Fibroblast of upper back skin (primary cell): Measurements from ENCODE around the gene PIGK.
A peak's percentile ranks its signal among the peaks of the same experiment; 100 is the strongest.
"Not testable (repeated sequence)": the region's sequence is repeated elsewhere in the genome, so short reads cannot be mapped to it uniquely, and the experiment has no call there.

Experiments used
- DNase-seq: peaks from one replicate; pipeline ENCODE4 v3.0.0-alpha.2; 2013

PIGK gene

DNA sequence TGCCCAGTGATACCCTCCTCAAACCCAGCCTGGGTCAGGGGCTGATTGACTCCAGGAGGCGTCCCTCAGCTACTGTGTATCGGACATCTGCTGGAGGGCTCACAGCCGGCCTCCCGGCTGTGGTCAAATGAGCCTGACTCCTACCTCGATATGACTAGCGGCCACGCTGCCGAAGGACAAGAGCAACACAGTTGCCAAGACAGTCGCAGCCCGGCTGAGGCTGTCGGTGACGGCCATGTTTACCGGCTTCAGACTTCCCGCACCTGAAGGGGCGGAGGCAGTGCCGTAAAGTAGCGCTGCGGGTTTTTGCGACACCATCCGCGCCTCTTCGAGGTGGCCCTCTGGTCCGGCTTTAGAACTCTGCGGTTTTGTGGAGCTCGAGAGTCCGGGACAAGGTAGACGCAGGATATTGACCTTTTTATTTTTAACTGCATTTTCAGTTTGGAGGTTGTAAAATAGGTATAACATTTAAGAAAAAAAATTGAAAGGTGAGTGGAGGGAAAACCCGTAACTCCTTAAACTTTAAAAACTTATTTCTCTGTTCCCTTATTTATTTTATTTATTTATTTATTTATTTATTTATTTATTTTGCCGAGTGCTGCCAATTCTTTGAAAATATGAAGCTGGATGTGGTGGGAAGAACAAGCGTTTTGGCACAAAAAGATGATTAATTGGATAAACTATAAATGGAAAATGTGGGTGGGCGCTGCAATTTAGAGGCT, at the start of gene PIGK:
Gene PIGK (minus strand): TSS at position 265 of the 722 bp plus-strand sequence. CDS start 28 bp downstream, at position 237.
- DNase-seq = peak; percentile 84

DNA sequence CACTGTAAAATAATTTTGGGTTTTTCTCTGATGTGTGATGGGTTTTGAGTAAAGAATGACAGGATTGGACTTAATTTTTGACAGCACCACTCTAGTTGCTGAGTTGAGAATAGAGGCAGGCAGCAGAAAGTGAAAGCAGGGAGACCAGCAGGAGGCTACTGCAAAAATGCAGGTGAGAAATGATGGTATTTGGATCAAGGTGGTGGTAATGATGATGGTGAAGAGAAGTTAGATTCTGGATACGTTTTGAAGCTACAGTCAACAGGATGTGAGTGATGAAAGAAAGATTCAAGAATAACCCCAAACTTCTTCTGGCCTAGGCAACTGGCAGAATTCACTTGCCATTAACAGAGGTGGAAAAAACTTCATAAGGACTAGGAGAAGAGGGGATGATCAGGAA, 47.8 kb upstream of the PIGK start:
- DNase-seq = no peak

- no peak for DNase-seq
Measured at GRCh38 chr1:77265180-77265579, 46.0 kb upstream of the PIGK start.

DNA sequence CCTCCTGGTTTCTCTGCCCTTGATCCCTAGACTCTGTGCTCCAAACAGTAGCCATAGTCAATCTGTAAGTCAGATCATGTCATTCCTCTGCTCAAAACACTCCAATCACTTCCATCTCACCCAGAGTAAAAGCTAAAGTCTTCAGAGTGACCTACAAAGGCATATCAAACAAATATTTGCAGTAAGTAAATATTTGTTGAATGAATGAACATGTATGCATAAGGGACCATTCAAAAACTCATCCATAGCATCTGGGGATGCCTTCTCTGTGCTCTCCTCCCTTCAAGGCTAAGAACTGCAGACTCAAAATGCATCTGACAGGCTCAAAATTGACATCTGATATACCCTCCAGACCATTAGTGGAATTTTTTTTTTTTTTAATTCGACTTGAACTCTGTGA, 44.5 kb upstream of the PIGK start:
- DNase-seq = no peak

- no peak for DNase-seq
Measured at GRCh38 chr1:77253211-77253610, 34.0 kb upstream of the PIGK start.

GRCh38 chr1:77250126-77250525, 30.9 kb upstream of the PIGK start:
- DNase-seq = no peak

- no peak for DNase-seq
Measured at GRCh38 chr1:77245830-77246229, 26.6 kb upstream of the PIGK start.

GRCh38 chr1:77239311-77239710, 20.1 kb upstream of the PIGK start:
- no peak for DNase-seq

GRCh38 chr1:77238462-77238861, 19.2 kb upstream of the PIGK start:
- DNase-seq = no peak

DNA sequence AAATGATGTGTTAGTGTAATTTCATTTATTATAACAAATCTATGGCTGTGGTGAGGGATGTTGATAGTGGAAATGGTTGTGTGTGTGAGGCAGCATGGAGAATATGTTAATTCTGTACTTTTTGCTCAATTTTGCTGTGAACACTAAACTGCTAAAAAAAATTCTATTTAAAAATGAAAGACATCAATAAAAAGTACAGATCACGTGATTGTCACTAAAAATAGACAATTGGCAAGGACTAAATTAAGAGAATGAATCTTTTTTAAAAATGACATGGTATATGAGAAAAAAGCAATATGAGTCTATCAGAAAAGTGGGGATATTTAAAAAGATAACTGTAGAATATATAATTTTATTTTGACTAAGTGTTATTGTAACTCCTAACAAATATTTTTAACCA, 15.7 kb upstream of the PIGK start:
- DNase-seq = no peak

DNA sequence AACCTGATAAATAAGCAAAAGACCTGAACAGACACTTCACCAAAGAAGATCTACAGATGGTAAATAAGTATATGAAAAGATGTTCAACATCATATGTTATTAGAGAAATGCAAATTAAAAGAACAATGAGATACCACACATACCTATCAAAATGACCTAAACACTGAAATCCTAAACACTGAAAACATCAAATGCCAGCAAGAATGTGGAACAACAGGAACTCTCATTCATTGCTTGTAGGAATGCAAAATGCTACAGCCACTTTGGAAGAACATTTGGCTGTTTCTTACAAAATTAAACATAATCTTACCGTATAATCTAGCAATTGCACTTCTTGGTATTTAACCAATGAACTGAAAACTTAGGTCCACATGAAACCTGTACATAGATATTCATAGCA, 14.9 kb upstream of the PIGK start:
- no peak for DNase-seq

GRCh38 chr1:77232829-77233228, 13.6 kb upstream of the PIGK start:
- DNase-seq = no peak

- DNase-seq = peak; percentile 9
Measured at GRCh38 chr1:77230051-77230450, 10.8 kb upstream of the PIGK start.

- DNase-seq = no peak
Measured at GRCh38 chr1:77228836-77229235, 9.6 kb upstream of the PIGK start.

DNA sequence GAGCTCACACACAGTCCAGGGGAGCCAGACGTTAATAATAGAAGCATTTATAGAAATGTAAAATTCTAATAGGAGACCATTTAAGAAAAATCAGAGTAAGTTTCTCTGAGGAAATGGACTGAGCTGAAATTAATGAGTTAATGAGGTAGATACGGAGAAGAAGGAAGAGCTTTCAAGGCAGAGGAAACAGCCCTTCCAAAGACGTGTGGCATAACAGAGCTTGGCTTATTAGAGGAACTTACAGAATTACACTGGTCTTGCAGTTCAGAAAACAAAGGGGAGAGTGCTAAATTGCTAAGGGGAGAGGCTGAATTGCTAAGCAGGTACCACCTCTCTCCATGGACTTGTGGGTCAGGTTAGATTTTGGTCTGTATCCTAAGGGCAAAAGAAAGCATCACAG, 8.2 kb upstream of the PIGK start:
- no peak for DNase-seq

GRCh38 chr1:77222496-77222895, 3.3 kb upstream of the PIGK start:
- no peak for DNase-seq

- DNase-seq = peak; percentile 79
Measured at GRCh38 chr1:77220687-77221463, 1.6 kb upstream of the PIGK start.

- DNase-seq = no peak
Measured at GRCh38 chr1:77218477-77219165, 609 bp downstream of the PIGK start.

- DNase-seq = not testable (repeated sequence)
Measured at GRCh38 chr1:77204043-77204442, 15.2 kb downstream of the PIGK start.

- DNase-seq = peak; percentile 64
Measured at GRCh38 chr1:77202751-77203150, 16.5 kb downstream of the PIGK start.

DNA sequence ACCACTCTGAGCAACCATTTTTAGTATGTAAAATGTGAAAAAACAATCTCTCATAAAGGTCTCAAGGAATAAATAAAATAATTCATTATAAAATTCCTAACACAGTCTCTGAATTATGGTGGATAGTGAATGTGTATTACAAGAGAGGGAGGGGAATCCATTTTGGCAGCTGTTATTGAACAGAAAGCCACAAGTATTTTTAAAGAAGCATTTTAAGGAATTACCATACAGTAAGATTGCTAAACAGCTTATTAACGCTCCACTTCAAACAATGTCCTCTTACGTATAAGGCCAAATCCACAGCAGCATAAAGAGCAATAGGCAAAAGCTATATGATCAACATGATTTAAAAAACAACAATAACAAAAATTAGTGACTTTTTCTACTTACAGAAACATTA, 18.4 kb downstream of the PIGK start:
- peak; percentile 9 for DNase-seq

GRCh38 chr1:77200293-77200692, 18.9 kb downstream of the PIGK start:
- no peak for DNase-seq

DNA sequence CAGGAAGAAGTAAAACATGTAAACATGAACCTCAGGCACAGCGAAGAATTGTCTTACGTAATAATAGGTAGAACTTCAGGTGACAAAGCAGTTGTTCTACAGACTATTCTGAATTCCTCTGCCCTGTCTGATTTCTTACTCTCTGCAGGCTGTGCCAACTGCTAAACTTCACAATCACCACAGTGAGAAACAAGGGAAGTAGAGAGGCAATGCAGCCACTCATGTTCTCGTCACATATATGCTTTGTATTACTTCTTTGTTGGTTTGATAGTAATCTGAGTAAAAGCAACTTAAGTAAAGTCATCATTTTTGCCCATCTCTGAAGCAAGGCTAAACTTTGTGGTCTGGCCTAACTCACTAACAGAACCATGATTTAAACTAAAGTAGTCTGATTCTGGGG, 21.9 kb downstream of the PIGK start:
- no peak for DNase-seq

- DNase-seq = no peak
Measured at GRCh38 chr1:77193951-77194350, 25.3 kb downstream of the PIGK start.
